GM21447 (cell line): Measurements from ENCODE around the gene SLC35E2B.

Source experiments
- ATAC-seq: cut with Tn5 transposase; IDR thresholded peaks from one replicate; pipeline ENCODE4 v1.9.1; 2021; ENCODE audit not compliant: unreplicated experiment

Gene SLC35E2B

DNA sequence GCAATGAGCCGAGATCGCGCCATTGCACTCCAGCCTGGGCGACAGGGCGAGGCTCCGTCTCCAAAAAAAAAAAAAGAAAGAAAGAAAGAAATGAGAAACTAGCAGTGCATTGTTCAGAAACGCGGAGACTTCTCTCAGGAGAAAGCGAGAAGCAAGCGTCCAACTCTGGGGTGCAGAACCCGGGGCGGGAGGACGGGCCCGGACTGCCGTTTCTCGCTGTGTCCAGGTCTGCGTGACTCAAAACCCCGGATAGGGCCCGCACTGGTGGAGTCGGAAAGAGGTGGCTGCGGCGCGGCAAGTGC, 77.7 kb downstream of the SLC35E2B start:
- no peak for ATAC-seq

DNA sequence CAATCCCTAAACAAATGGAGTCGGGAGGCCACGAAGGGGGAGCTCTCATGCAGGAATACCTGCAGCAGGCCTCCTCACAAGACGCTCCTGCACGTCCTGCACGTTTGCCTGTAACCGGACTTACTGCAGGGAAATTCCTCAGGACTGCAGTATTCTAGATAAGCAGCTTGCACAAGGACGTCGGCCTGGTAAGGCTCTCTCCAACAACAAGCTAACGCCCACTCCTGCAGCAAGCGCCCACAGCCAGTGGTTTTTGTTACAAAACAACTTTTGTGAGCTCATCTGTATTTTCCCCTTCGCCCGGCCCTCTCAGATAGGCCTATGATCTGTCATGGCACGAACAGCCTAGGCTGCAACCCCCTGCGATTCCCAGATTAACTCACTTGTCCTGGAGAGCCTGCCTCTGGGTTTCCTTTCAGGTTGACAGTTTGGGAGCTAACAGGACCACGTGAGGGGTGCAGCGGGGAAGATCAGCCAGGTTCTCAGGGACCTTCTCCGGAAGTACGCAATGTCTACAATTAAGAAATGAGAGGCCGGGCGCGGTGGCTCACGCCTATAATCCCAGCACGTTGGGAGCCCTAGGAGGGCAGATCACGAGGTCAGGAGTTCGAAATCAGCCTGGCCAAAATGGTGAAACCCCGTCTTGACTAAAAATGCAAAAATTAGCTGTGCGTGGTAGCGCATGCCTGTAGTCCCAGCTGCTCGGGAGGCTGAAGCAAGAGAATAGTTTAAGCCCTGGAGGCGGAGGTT, 78.2 kb downstream of the SLC35E2B start:
- ATAC-seq, result no peak

DNA sequence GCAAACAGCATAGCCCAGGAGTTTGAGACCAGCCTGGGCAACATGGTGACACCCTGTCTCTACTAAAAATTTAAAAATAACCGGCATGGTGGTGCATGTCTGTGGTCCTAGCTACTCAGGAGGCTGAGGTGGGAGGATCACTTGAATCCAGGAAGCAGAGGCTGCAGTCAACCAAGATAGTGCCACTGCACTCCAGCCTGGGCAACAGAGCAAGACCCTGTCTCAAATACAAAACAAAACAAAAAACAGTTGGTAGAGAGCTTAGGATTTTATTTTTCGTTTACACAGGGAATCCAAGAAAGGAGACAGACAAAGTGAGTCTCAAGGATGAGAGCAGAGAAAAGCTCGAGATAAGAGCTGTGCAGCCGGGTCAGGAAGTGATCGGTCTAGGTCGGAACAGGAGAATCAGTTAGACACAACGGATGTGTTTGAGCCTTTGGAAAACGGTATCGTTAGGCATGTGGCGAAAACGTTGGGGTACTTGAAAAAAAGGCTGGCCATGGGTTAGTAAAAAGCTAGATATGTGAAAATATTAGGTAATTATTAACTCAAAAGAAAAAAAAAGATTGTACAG, 79.0 kb downstream of the SLC35E2B start:
- no peak for ATAC-seq

- no peak for ATAC-seq
These were observed 80.5 kb downstream of the SLC35E2B start for GRCh38 chr1:1612104-1612400.

DNA sequence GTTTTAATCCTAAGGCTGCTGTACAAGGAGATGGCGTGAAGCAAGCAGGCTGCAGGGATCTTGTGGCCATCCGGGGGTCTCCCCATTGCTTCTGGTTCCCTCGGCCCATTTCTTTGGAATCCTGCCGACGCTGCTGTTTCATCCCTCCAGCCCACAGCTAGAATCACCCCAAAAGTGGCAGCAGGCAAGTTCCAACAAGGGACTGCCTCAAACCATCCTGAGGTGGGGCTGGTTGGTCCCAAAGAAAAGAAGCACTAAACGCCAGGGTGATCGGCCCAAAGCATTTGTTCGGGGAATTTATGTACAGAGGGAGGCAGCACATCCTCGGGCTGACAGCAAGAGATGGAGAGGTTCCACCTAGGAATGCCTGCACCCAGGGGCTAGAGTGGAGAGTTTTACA, 81.8 kb downstream of the SLC35E2B start:
- no peak for ATAC-seq

- no peak for ATAC-seq
These were observed 82.6 kb downstream of the SLC35E2B start for GRCh38 chr1:1609822-1610485.
